OCI-LY7 (cell line): ENCODE measurements around the gene USP17L21.
"Not testable (repeated sequence)": the region's sequence is repeated elsewhere in the genome, so short reads cannot be mapped to it uniquely, and the experiment has no call there.

ENCODE experiments used
- EZH2phosphoT487 ChIP-seq: fragments of 200-600 bp; sonication (generic); IDR thresholded peaks from 2 replicates; pipeline ENCODE4 v1.6.1; 2018; ENCODE audit warnings: low read depth, borderline replicate concordance, mild to moderate bottlenecking, mixed run types, antibody characterized with exemption, low read length, moderate library complexity, mixed read lengths
- TF ChIP-seq, protein P1 (sequence below): fragments of 200-600 bp; sonication (generic); conservative IDR thresholded peaks from 2 replicates; pipeline ENCODE4 v1.5.1; 2014; ENCODE audit warnings: mild to moderate bottlenecking, antibody characterized with exemption, low read length, moderate library complexity, mixed read lengths

DNA sequence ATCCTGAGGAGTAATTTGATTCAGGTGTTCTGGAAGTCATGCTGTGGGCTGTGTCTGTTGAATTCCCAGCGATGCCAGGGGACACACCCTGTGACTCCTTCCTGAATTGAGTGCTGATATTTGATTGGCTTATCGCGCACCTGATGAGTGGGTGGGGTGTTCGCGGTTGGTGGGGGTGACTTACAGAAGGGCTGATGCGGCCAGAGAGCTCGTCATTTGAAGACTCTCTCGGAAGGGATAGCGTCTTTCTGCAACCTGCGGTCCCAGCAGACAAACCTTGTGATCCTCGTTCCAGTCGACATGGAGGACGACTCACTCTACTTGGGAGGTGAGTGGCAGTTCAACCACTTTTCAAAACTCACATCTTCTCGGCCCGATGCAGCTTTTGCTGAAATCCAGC lies 28.6 kb upstream of the USP17L21 start, which contains the start of gene USP17L15:
- TF ChIP-seq, protein P1, sequence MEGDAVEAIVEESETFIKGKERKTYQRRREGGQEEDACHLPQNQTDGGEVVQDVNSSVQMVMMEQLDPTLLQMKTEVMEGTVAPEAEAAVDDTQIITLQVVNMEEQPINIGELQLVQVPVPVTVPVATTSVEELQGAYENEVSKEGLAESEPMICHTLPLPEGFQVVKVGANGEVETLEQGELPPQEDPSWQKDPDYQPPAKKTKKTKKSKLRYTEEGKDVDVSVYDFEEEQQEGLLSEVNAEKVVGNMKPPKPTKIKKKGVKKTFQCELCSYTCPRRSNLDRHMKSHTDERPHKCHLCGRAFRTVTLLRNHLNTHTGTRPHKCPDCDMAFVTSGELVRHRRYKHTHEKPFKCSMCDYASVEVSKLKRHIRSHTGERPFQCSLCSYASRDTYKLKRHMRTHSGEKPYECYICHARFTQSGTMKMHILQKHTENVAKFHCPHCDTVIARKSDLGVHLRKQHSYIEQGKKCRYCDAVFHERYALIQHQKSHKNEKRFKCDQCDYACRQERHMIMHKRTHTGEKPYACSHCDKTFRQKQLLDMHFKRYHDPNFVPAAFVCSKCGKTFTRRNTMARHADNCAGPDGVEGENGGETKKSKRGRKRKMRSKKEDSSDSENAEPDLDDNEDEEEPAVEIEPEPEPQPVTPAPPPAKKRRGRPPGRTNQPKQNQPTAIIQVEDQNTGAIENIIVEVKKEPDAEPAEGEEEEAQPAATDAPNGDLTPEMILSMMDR: not testable (repeated sequence)
- TF ChIP-seq EZH2phosphoT487: not testable (repeated sequence)
